ENCODE data around the gene IFITM10. TPM values are rescaled to one million over a fixed set of nuclear protein-coding genes. Genes with fewer than 3 reads are reported as not detected.

IFITM10 gene
- total RNA-seq, 4 donors from 2014 or later: 2.5 to 13.7 (median 6.3) TPM

DNA sequence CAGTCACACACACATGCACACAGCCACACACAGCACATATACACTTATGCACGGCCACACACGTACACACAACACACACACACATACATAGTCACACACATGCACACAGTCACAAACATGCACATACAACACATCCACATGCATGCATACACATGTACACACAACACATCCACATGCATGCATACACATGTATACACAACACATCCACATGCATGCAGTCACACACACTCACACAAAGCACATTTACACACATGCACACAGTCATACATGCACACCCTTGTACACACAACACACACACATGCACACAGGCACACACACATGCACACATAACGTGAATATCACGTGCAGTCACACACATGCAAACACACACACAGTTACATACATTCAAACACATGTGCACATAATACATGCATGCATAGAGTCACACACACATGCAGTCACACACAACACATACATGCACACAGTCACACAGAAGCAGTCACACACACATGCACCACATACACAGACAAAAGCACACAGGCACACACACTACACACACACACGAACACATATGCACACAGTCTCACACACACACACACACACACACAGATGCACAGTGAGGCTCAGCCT is 18.8 kb downstream of the IFITM10 start:
- DNase-seq (ENCODE audit: low spot score in 2 of 2): peak in 1 of 2 donors; percentile 71
- WGBS, 2 donors: 86 to 91% methylated on average over 5 of the region's 5 CpGs
- TF ChIP-seq POLR2A (IDR thresholded peaks at IDR 0.05): no peak
- TF ChIP-seq, protein P1, sequence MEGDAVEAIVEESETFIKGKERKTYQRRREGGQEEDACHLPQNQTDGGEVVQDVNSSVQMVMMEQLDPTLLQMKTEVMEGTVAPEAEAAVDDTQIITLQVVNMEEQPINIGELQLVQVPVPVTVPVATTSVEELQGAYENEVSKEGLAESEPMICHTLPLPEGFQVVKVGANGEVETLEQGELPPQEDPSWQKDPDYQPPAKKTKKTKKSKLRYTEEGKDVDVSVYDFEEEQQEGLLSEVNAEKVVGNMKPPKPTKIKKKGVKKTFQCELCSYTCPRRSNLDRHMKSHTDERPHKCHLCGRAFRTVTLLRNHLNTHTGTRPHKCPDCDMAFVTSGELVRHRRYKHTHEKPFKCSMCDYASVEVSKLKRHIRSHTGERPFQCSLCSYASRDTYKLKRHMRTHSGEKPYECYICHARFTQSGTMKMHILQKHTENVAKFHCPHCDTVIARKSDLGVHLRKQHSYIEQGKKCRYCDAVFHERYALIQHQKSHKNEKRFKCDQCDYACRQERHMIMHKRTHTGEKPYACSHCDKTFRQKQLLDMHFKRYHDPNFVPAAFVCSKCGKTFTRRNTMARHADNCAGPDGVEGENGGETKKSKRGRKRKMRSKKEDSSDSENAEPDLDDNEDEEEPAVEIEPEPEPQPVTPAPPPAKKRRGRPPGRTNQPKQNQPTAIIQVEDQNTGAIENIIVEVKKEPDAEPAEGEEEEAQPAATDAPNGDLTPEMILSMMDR (IDR thresholded peaks at IDR 0.05): peak in 1 of 3 donors; percentile 20
- no peak overlapping the region for H3K4me3 ChIP-seq (ENCODE audit: low read depth, poor library complexity, severe bottlenecking)
- intact Hi-C loops (cut with DNase I; ENCODE audit: low total_unique reads): no loop called here

DNA sequence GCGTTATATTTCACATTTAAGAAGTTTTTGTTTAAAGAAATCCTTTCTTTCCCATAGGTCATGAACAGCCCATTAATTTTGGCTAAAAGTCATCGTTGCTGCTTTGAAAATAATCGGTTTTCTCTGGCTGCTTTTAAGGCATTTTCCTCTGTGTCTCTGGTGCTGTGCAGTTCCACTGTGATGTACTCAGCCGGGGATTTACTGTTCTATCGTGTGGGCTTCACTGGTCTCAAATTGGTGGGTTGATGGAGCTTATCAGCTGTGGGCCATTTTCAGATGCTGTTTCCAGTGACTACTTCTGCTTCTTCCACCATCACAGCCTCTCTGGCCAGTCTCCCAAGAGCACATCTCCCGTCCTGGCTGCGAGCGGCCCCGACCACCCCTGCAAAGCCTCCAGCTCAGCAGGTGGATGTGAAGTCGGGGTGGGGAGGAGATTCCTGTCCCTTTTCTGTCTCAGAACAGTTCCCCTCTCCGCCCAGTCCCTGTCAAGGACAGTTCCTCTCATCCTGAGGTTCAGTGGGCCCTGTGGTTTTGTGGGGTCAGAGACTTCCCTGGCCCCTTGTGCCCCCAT is 20.3 kb downstream of the IFITM10 start:
- WGBS, 2 donors: 58% methylated on average over 11 of the region's 11 CpGs
- intact Hi-C loops (cut with DNase I; ENCODE audit: low total_unique reads): no loop called here
- no peak overlapping the region for H3K4me3 ChIP-seq (ENCODE audit: low read depth, poor library complexity, severe bottlenecking)
- TF ChIP-seq, protein P1 (IDR thresholded peaks at IDR 0.05): no peak
- no peak for TF ChIP-seq POLR2A (IDR thresholded peaks at IDR 0.05)
- peak in 1 of 2 donors; percentile 75 for DNase-seq (ENCODE audit: low spot score in 2 of 2)

DNA sequence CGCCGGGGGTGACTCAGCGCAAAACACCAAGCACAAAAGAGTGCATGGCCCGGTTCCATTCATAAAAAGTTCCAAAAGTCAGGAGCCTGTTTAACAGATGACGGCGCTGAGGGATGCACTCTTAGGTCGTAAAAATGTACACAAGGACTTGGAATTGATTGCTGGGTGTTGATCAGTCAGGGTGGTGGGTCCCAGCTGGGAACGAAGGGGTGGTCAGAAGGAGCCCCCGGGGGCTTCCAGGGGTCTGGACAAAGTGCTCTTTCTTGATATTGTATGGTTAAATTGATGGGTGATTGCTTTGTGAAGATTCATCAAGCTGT is 20.7 kb downstream of the IFITM10 start:
- intact Hi-C loops (cut with DNase I; ENCODE audit: low total_unique reads): no loop called here
- TF ChIP-seq, protein P1 (IDR thresholded peaks at IDR 0.05): no peak
- no peak for TF ChIP-seq POLR2A (IDR thresholded peaks at IDR 0.05)
- peak in 1 of 2 donors; percentile 76 for DNase-seq (ENCODE audit: low spot score in 2 of 2)
- H3K4me3 ChIP-seq (ENCODE audit: low read depth, poor library complexity, severe bottlenecking): no peak overlapping the region
- 44 to 45% methylated on average over 9 of the region's 9 CpGs for WGBS, 2 donors

DNA sequence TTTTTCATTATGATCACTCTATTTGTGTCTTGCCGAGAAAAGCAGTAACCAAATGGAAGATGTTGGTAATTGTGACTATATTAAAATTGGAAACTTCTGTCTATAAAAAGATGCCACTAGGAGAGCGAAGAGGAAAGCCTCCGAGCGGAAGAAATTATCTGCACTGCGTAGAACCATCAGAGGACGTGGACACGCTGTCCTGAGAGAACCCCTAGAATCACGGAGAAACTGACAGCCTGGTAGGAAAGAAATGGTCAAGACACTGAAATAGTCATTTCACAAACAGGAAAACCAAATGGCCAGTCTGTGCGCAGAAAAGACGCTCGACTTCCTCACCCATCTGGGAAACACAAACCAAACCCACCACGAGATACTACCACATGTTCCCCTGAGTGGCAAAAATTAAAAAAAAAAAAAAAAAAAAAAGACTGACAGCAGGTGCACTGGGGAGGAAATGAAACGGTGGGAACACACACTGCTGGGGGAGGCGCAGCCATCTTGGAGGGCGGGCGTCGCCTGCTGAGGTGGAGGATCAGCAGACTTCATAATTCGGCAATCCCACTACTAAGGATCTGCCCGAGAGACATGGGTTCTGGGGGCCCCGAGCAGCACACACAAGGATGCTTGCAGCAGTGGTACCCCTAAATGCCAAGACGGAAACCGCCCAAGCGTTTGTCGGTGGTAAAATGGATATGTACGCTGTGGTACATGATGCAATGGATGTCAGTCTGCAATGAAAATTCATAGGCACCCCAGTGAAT is 21.3 kb downstream of the IFITM10 start:
- WGBS, 2 donors: 65 to 71% methylated on average over 25 of the region's 25 CpGs
- no peak for TF ChIP-seq POLR2A (IDR thresholded peaks at IDR 0.05)
- TF ChIP-seq, protein P1 (IDR thresholded peaks at IDR 0.05): no peak
- intact Hi-C loops (cut with DNase I; ENCODE audit: low total_unique reads): no loop called here
- H3K4me3 ChIP-seq (ENCODE audit: low read depth, poor library complexity, severe bottlenecking): no peak overlapping the region
- DNase-seq (ENCODE audit: low spot score in 2 of 2): no peak

DNA sequence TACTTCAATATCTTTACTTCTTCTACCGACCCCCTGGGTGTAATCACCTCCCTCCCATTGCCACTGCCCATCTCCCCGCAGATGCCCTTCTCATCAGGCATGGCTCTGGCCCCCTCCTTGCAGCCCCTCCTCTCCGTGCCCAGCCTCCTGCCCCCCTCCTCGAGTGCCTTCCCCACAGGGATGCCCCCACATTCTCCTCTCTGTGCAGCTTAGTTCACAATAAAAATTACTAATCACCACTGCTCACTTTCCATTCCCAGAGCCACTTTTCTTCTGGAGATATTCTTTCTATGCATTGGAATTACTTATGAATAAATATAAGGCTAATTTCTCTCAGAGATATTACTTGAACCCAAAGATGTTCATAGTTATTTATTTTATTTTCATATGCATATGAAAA is 22.1 kb downstream of the IFITM10 start:
- 58 to 62% methylated on average over 4 of the region's 4 CpGs for WGBS, 2 donors
- intact Hi-C loops (cut with DNase I; ENCODE audit: low total_unique reads): no loop called here
- peak in 1 of 2 donors; percentile 74 for DNase-seq (ENCODE audit: low spot score in 2 of 2)
- TF ChIP-seq POLR2A (IDR thresholded peaks at IDR 0.05): no peak
- TF ChIP-seq, protein P1 (IDR thresholded peaks at IDR 0.05): no peak
- no peak overlapping the region for H3K4me3 ChIP-seq (ENCODE audit: low read depth, poor library complexity, severe bottlenecking)
